Activated CD4-positive, alpha-beta T cell treated with anti-CD3 and anti-CD28 coated beads, Interleukin-2, amount 50 U/mL, for 4 hours (primary cell): Measurements from ENCODE around the gene THBD.

ENCODE experiments used
- DNase-seq, 2 experiments: peaks; one replicate each; pipeline ENCODE4 v3.0.0-alpha.2; 2020

The THBD gene

DNA sequence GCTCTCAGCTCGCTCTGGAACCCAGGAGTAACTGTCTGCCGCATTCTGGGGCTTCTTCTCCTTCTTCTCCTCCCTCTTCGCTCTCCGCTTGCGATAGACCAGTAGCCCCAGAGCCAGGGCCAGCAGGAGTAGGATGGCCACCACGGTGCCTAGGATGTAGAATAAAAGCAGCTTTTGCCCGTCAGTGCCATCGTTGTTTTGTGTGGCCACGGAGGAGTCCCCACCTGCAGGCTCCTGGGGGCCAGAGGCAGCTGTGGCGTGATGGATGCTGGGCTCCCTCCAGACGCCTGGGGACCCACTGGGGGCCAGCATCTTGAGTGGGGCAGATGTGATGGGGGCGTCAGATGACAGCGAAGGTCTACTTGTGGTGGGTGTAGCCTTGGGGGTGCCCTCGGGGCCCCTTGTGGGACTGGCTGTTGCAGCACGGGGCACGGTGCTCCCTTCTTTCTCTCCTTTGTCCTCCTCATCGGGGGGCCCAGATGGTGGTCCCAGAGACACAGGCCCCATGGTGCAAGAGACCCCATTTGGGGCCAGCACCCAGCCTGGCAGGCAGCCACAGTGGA, 34.9 kb upstream of the THBD start:
- DNase-seq, result no peak

DNA sequence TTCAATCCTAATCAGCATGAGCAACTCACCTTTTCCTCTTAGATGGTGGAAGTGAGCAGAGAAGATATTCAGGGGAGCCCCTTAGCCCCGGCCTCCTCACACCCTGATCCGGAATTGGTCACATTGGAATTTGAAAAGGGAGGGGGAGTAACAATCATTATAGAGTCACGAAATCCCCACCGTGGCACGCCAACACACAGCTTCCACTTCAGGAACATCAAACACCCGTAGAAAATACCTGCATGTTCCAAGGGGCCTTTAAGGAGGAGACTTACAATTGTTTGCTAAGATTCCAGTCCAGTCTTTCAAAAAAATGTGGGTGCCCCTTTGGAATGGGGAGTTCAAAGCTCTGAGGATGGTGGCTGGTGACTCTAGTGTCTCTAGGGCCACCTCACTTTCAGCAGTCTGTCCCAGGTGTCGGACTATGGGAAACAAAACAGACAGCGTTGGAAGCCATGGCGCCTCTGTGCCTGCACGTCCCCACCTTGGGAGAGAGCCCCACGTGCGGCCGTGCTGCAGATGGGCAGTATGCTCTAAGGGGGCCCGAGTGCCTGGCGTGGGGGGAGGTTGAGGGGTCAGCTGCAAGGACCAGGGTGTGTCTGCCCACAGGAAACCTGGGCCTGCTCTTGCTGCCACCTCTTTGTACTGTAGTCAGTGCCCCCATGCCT, 34.2 kb upstream of the THBD start:
- no peak for DNase-seq

DNA sequence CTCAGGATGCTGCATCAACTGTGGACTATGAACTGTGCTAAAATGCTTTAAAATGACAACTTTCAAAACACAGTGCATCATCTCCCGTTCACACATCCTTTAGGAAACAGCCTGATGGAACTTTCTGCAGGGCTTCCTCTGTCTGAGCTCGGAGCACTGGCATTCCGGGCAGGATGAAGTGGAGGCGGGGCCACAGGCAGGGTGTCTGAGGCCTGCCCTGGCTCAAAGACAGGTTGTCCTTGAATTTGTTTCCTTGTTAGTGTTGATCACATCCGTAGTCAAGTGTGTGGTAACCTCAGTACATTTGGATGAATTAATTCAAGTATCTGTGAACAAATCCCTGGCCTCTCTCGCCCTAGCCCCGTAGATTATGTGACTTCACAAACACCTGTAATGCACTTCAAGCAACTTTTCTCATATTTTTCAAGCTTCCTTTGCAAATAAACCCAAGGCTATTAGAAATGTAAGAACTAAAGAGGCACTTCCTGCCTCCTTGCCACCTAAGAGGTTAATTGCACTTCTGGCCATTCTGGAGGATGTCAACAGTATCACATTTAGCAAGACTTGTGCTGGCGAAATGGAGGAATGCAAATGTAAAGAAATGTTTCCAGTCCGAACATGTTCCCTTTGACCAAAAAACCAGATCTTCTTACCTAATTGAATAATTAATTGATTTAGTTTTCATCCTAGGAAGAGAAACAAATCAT, 33.5 kb upstream of the THBD start:
- DNase-seq, result no peak

DNA sequence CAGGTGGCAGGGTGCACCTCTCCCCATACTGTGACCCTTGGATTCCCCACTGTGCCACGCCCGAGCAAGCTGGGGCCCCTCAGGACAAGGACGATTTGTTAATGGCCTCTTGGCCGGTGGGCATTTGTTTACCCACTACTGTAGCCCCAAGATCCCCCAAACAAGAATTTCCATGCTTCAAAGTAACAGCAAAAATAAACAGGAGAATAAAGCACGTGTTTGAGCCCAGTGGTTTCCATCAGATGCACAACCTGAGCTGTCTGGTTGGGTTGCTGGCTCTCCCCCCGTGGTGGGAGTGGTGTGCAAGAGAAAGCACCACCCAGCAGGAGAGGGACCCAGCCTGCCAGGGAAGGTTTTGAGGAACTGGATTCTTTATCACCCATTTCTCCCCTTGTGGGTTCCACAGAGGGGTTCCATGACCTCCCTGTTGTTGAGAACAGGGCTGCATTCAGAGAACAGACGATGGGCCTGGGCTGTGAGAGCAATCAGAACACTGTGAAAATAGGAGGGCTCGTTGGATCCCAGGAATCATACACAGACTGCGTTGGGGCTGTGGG, 31.9 kb upstream of the THBD start:
- DNase-seq, result no peak

DNA sequence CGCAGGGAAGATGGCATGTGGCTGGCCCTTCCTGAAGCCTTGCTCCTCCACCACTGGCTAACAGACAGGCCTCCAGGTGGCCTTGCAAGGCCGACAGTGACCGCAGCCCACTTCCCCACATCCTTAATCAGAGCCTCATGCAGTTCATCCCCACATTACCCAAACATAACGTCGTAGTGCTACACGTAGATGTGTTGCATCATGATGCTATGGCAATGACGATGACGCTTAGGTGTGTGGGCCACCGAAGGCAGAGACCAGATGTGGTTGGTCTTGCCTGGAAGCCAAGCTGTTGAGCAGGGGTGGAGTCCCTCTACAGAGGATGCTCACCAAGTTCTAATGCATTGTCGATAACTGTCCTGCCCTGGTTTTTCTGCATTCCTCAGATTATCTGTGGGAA, 31.0 kb upstream of the THBD start:
- no peak for DNase-seq

DNA sequence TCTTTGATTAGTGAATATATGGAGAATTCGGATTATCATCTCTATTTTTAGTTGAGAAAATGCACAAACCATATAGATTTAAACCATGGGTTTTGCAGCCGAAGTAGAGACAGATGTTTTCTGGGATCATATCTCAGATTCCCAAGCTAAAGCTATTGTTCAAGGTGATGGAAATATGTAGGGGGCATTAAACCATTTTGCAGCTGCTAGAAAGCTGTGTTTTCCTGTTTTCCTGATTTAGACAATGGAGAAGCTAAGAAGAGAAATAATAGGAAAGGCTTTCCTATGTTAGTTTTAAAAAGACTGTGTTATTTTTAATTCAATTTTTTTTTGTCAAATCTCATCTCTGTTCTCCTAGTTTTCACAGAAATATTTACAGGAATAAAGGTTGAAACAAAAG, 30.5 kb upstream of the THBD start:
- no peak for DNase-seq

DNA sequence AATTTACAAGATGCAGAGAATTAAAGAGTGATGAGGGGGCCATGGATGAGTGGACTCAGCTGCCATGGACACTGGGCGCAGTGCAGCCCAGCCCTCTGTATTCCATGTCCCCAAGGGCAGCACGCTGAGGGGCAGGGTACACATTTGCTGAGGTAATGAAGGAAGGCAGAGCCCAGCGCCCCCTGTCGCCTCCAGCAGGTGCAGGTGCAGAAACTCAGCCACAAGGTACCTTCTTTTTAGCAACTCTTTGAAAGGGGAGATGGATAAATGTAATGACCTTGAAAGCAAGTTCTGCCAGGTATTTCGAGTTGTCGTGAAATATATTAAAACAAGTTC, 29.5 kb upstream of the THBD start:
- no peak for DNase-seq

DNA sequence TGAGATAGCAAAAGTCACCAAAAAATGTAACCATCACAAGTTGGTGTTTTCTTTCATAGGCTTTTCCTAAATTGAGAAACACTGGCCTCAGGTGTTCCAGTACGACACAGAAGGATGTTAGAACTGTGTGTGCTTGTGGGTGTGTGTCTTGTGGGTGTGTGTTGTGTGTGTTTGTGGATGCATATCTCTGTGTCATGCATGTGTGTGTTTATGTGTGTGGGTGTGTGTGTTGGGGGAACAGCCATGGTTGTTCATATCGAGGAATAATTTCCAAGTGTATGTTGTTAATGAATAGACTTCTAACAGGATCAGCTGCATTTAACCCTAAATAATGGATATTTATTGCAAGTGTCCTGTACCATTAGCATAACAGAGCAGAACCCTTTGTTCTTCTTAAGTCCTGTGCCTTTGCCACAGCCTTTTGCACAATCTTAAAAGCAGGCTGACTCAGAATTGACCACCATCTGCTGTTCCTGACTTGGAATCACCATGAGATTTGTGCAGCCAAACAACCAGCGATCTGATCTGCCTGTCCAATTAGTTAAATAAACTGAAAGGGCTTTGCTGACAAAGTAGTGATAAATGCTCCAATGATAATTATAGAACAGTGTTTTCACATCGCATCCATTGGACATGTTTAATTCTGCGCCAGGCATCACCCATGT, 29.0 kb upstream of the THBD start:
- no peak for DNase-seq

DNA sequence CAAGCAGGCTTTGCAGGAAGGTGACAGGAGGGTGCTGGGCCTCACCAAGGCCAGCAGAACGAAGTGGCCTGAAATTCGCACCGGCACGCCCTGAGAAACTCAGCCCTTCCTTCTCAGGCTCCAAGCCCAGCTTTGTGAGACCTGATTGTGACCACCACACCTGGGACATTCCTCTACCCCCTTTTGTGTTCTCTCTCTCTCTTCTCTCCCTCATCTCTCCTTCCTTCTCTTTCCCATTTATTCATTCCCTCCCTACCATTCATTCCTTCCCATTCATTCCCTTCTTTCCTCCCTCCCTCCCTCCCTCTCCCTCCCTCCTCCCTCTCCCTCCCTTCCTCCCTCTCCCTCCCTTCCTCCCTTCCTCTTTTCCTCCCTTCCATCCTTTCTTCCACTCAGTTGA, 27.8 kb upstream of the THBD start:
- no peak for DNase-seq

DNA sequence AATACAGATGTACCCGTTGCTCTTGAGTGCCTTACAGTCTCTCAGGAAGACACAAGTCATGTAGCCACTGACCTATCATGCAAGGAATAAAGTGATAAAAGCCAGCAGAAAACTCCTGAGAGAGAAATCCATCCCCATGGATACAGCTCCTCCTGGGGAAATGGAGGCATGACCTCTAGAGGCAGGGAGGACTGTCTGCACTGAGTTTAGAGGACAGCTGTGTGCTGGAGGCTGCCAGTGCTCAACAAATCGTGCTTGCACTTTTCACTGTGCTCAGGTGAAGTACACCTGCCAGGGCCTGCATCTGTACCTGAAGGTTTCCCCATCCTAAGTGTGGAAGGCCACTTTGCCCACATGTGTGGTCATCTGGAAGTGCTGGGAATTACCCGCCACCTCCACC, 24.6 kb upstream of the THBD start:
- DNase-seq, result no peak

DNA sequence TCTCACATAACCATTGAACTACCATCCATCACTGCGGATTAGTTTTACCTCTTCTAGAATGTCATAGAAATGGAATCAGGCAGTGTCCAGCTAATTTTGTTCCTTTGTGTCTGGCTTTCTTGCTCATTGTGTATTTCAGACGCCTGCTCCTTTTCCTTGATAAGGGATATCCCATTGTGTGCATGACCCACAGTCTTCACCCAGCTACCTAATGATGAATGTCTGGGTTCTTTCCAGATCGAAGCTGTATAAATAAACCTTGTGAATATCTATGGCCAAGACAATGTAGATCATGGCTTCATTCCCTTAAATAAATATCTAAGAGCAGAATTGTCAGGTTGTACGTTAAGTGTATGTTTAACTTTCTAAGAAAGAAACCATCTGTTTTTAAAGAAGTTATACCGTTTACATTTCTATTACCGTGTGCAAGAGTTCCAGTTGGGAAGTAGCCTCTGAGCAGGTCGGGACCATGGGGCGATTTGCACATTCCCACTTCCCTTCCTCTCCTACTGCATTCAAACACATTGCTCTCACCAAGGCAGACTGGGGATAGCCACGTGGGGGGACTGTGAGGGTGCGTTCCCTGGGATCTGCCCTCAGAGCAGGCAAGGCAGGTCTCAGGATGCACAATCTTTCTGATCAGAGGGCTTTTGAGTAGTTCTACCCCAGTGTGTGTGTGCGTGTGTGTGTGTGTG, 23.6 kb upstream of the THBD start:
- no peak for DNase-seq

DNA sequence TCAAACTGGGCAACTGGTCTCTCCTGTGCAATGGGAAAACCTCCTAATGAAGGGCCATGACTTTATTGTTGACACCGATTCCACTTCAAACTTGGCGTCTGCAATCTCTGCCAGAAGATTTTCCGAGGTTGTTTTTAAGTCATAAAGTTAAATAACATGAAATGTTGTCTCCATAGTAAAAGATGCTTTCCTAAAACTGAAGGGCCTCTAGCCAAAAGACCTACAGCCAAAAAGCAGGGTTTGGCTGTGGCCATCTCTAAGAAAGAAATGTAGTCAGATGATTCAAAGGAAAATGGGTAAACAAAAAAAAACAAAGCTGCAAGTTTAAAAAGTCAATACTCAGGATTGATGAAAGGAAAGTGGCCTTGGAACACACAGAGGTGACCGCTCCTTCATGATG, 22.5 kb upstream of the THBD start:
- DNase-seq, result no peak

DNA sequence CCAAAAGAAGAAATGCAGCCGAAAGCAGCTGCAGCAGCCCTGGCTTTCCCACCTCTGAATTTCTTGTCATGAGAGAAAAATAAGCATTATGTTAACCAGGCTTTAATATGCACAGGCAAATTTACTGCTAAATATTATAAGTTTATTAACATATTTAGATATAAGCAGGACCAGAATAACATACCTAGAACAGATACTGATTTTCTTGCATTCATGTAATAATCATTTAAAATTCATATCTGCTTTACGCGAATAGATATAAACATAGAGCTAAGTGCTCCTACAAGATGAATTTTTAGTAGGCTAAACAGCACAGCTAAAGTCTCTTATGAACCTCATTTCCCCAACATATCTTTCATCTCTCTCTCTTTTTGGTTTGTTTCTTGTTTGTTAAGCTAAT, 21.9 kb upstream of the THBD start:
- no peak for DNase-seq

DNA sequence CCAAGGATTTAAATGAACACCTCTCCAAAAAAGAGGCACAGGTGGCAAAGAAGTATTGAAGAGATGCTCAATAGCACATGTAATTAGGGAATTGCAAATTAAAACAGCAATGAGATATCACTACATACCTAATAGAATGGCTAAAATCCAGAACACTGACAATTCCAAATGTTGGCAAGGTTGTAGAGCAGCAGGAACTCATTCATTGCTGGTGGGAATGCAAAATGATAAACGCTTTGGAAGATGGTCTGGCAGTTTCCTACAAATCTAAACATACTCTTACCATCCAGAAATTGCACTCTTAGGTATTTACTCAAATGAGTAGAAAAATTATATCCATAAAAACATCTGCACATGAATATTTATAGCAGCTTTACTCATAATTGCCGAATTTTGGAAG, 19.6 kb upstream of the THBD start:
- no peak for DNase-seq

DNA sequence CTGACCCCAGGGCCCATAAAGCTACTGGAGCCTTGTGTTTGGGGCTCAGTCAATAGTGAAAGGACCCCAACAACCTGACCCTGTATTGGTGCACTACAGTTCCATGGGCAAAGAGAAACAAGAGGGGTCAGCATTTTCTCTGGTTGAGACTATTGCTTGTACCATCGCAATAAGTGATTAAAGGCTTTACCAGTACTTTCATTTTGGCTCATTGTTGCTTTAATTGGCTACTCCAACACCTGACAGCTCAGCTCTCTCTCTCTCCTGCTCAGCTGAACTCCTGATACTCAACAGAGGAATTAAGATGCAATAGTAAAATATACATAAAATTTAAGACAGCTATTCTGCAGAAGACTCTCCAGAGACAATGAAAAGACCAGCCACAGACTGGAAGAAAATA, 18.8 kb upstream of the THBD start:
- no peak for DNase-seq

DNA sequence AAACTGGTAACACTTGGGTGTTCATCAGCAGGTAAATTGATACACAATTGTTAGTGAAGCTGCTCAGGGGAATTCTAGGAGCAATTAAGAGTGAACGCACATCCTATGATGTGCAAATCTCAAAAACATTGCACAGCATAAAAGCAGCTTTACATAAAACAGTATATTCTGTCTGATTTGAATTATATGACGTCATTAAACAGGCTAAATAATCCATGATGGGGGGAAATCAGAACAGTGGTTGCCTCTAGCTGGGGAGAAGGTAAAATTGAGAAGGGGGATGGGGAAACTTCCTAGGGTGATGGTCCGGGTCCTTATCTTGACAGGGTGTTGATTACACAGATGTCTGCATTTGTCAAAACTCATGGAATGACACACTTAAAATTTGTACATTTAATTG, 17.3 kb upstream of the THBD start:
- DNase-seq, result no peak

DNA sequence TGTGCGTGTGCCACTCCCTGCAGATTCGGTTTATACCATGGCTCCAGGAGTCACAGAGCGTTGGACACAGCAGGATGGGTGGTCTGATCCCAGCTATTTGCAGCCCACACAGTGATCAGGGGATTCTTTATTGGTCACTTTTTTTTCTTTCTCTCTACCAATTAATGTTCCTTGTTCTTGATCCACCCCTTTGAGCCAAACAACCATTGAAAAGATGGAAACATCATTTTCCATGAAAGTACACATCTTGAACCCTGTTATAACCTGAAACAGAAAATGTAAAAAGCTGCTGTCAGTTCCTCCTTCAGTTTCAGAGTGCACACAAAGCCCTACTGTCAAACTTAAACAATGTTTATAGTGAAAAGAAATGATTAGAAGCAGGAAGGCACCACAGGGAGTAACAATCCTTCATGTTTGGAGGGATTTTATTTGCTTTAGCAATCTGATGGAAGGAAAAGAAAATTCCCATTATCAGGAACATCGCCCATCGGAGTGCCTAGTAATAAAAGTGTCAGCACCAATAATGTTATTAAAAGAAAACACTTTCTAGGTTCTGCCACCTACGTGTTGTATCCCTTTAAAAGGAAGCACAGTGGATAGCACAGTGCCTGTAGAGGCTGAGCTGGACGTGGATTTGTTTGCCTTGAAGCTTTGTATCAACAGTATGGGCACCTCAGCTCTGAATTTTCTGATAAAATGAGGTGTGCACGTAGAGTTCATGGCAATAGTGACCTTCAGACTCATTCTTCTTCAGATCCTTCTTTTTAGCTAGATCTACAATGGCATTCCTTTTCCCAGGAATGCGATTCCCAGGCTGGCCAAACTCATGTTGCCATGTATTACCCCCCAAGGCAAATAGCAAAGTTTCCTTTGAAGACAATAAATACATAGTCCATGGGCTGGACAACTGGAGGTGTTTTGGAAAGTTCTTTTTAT, 16.1 kb upstream of the THBD start:
- DNase-seq, result no peak

DNA sequence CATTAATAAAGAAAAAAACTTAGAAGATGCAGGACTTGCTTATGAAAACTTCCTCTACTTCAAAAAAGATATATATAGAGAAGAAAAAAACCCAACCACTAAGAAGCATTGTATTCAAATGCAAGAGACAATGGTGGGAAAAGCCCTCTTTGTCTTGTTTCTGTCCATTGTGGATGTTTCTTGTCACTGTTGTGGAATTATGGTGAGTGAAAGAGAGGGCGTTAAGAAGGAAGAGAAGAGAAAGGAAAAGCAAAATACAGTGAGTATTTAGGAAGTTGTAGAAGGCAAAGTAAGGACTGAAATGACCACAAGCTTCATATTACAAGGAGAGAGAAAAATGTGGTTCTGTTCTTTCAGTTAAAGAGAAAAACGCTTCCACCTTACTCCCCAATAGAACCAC, 14.1 kb upstream of the THBD start:
- no peak for DNase-seq

DNA sequence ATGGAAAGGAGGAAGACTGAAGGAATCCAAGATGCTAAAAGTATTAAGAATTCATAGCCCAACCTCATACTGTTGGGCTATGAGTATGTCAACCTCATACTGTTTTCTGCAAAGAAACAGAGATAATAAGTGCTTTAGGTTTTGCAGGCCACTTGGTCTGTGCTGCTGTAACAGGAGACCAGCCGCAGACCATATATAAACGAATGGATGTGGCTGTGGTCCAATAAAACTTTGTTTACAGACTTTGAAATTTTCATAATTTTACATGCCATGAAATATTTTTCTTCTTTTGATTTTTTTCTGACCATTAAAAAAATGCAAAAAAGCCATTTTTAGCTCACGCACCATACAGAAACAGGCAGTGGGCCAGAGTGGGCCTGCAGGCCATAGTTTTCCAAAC, 13.7 kb upstream of the THBD start:
- no peak for DNase-seq

DNA sequence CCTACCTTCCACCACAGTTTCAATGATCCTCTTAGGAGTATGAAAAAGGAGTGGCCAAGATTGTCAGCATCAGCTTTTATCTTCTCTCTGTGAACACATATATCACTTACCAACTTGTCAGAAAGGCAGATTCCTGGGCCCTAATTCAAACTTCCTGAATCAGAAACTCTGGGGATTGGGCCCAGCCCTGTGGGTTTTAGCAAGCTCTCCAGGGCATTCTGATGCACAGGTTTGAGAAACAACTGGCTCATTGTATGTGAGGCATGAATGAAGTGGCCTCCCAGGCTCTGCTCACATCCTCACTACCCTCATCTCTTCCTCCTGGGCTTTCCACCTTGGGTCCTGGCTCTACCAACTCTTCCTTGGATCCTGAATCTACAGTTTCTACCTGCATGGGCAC, 13.2 kb upstream of the THBD start:
- DNase-seq, result no peak

DNA sequence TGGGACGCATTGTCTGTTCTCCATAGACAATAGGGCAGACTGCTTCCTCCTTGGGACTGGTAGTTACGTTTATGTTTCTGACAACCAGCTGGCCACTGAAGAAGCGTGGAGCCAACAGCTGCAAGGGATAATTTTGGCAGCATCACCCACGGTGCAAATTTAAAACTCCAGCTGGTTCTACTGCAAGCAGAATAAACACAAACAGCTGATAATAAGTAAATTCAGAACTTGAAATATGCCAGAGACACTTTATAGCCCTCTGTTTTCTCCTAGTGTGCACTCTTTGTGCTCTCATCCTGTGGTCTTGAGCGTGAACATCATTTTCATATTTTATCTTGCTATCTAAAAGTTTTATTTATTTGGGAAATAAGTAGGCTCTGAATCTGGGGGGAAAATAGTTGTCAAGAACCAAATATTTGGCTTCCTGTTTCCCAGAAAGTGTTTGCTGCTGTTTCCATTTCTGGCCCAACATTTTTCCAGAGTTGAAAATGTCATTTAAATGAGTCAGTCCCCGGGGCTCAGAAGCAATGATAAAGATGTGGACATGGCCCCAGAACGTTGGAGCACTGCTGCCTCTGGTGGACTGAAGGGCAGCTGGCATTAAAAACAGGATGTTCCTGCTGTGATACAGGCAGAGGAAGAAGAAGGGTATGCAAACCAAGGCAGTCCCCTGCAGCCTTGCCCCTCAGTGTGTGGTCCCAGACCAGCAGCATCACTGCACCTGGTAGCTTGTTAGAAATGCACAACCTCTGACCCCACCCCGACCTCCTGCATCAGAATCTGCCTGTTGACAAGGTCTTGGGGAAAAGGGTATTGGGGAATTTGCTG, 12.5 kb upstream of the THBD start:
- no peak for DNase-seq
